GM19467 (cell line): Measurements from ENCODE around the gene IL4R.
"Not testable (repeated sequence)": the region's sequence is repeated elsewhere in the genome, so short reads cannot be mapped to it uniquely, and the experiment has no call there.

ENCODE experiments used
- ATAC-seq: cut with Tn5 transposase; IDR thresholded peaks from one replicate; pipeline ENCODE4 v1.9.1; 2021; ENCODE audit warnings: mild to moderate bottlenecking, moderate library complexity; ENCODE audit not compliant: unreplicated experiment

Gene IL4R

GRCh38 chr16:27377666-27378485 lies 64.1 kb downstream of the IL4R start:
- ATAC-seq: no peak

DNA sequence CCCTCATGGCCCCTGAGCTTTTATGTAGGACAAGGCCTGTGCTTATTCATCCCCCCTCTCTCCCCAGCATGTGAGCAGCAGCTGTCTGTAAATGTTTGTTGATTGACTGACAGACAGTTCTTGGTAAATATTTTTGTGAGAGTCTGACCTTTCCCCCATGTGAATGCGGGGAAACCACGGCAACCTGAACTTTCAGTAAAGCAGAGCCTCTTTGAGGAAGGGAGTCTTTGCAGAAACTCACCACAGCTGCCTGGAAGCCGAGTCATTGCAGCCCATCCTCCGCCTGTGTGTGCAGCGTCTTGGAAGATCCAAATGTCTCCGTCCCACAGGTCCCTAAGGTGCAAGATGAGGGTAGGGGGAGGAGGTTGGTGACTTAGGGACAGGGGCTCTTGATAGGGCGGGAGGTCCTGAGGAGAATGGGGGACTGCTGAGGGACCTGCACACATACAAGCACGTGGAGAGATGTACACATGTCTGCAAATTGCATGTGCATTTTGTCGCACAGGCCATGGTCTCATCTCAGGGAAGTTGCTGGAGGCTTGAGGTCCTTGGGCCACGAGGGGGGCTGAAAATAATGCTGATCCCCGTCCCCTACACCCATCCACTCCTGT lies 65.2 kb downstream of the IL4R start:
- ATAC-seq: no peak

- ATAC-seq: no peak
These were observed 66.1 kb downstream of the IL4R start for GRCh38 chr16:27379919-27380318.

DNA sequence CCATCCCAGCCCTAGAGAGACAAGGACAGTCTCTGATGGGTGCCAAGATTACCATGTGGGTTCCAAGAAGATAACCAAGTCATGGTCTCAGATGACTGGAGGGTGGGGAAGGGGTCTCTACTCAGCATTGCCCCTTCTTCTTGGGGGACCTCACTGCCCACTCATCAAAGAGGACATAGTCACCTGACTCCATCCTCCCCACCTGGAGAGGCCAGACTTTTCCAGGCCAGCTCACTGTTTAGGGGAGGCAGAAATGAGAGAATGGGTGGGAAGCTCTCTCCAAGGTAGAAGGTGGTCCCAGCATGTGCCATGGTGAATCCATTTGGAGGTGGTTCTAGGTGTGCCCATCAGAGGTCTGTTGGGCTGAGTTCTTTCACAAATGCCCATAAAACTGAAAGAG lies 67.5 kb downstream of the IL4R start:
- no peak for ATAC-seq

GRCh38 chr16:27381974-27382855 lies 68.4 kb downstream of the IL4R start:
- no peak for ATAC-seq

DNA sequence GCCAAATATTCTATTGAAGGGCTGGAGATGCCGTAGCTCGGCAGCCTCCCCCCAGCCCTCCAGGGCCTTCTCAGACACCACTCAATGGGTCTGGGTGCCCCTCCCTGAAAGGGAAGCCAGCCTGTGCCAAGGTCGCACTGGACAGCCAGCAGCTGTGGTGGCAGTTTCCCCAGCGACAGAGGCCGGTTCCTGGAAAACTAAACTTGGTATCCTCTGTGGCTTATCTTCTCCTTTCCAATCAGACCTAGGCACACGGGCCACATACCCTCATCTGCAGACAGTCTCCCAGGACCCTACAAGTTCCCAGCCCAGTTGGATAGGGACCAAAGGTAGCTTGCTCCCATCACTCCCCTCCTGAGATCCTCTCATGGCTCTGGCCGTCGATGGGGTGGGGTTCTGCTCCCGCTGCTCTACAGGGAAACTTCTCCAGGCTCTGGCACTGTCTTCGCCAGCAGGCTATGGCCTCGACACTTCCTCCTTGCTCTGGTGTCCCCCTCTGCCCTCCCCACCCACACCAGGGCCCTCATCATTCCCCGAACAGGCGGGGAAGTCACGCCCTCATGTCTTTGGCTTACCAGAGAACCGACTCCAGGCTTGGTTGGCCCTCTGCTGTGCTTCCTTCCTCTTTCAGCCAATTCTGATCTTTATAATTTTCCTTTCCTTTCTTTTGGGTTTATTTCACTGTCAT lies 69.9 kb downstream of the IL4R start:
- ATAC-seq: no peak

- no peak for ATAC-seq
These were observed 70.7 kb downstream of the IL4R start for GRCh38 chr16:27384425-27384824.

DNA sequence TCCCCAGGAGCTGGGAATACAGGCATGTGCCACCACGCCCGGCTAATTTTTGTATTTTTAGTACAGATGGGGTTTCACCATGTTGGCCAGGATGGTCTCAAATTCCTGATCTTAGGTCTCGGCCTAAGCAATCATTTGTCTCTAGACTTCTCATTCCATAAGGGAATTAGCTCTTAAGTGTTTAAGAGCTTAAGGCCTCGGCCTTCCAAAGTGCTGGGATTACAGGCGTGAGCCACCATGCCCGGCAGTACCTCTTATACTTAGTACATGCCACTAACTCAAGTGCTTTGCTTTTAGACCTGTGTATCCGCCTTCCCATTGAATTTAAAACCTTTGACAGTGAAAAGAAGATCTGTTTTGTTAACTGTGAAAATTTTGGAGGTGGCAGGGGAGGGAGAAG lies 71.6 kb downstream of the IL4R start:
- no peak for ATAC-seq

DNA sequence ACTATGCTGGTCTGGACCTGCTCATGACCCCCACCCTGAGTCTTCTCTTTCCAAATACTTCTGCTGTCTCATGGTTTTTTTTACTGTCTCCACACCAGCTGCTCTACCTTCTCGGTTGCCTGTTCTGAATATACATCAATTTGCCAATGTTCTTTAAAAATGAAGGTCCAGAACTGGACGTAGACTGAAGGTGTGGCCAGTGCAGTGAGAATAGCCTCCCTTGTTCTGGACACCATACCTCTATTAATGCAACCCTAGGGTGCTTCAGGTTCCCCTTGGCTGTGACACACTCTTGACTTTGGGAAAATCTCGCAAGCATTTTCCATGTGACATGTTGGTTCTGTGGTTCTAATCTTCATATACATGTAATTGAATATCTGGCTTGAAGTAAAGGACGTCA lies 72.9 kb downstream of the IL4R start:
- no peak for ATAC-seq

- ATAC-seq: peak; percentile 70
These were observed 74.0 kb downstream of the IL4R start for GRCh38 chr16:27387724-27388123.

DNA sequence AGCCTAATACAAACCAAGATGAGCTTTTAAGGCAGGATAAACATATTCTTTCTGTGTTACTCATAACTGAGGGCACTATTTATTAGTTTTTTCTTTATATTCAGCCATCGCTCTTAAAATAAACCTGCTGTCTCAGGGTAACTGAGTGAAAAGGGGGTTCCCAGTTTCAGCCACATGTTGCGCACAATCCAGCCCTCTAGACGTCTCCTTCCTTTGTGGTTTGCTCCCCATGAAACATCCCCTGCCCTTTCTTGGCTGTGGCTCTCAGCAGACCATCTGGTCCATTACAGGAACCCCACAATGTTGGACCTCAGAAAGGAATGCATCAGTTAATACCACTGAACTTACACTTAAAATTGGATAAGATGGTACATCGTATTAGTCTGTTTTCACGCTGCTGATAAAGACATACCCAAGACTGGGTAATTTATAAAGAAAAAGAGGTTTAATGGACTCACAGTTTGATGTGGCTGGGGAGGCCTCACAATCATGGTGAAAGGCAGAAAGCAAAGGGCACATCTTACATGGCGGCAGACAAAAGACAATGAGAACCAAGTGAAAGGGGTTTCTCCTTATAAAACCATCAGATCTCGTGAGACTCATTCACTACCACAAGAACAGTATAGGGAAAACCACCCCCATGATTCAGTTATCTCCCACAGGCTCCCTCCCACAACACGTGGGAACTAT lies 75.6 kb downstream of the IL4R start:
- no peak for ATAC-seq

GRCh38 chr16:27390151-27390550 lies 76.4 kb downstream of the IL4R start:
- ATAC-seq: no peak

GRCh38 chr16:27392671-27393070 lies 78.9 kb downstream of the IL4R start:
- no peak for ATAC-seq

DNA sequence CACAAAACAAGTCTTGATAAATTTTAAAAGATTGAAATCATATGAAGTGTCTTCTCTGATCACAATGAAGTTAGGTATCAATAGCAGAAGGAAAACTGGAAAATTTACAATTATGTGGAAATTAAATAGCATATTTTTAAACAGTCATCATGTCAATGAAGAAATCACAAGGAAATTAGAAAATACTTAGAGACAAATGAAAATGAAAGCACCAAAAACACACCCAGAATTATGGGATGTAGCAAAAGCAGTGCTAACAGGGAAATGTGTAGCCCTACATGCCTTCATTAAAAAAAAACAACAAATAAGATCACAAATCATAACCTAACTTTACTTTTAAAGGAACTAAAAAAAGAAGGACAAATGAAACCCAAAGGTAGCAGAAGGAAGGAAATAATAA lies 80.7 kb downstream of the IL4R start:
- ATAC-seq: no peak

GRCh38 chr16:27398341-27398893 lies 84.6 kb downstream of the IL4R start:
- ATAC-seq: not testable (repeated sequence)

- ATAC-seq: peak; percentile 42
These were observed 85.4 kb downstream of the IL4R start for GRCh38 chr16:27398894-27399853.

GRCh38 chr16:27399969-27400368 lies 86.2 kb downstream of the IL4R start:
- ATAC-seq: no peak

GRCh38 chr16:27400751-27401620 lies 87.2 kb downstream of the IL4R start:
- ATAC-seq: no peak
